Cardiac muscle cell (in vitro differentiated cells and primary cell): ENCODE results near the gene TSPAN11. TPM values are rescaled to one million over a fixed set of nuclear protein-coding genes. Genes with fewer than 3 reads are reported as not detected.

ENCODE experiments used
- DNase-seq, 2 donors: peaks; one replicate each; pipeline versions ENCODE4 v3.0.0 to v3.0.0-alpha.2; 2010 to 2017; ENCODE audit warnings: low read depth in 1 of 2, low spot score in 1 of 2
- H3K27ac ChIP-seq: fragments of 200-600 bp; sonication (generic); 2 replicates; pipeline ENCODE4 v1.5.1; 2016
- H3K27me3 ChIP-seq: fragments of 200-600 bp; sonication (generic); 2 replicates; pipeline ENCODE4 v1.6.0; 2016; ENCODE audit warnings: control low read depth
- H3K36me3 ChIP-seq: fragments of 200-600 bp; sonication (generic); 2 replicates; pipeline ENCODE4 v1.5.1; 2016; ENCODE audit warnings: control low read depth
- H3K4me1 ChIP-seq: fragments of 200-600 bp; sonication (generic); 2 replicates; pipeline ENCODE4 v1.8.1; 2017; ENCODE audit warnings: low read depth, mild to moderate bottlenecking, mixed run types
- H3K4me3 ChIP-seq: fragments of 200-600 bp; sonication (generic); 2 replicates; pipeline ENCODE4 v1.5.1; 2016; ENCODE audit warnings: mild to moderate bottlenecking
- H3K9me3 ChIP-seq: fragments of 200-600 bp; sonication (generic); 2 replicates; pipeline ENCODE4 v1.5.1; 2017; ENCODE audit warnings: low read depth, mild to moderate bottlenecking, control low read depth
- polyA plus RNA-seq: library from polyadenylated mRNA; unstranded; fragments of >200 nt; fragmentation: Nextera tagmentation; extraction: Ambion mirVana; gene quantifications from 2 replicates; pipeline ENCODE4 v1.2.1, GENCODE V29; 2016
- total RNA-seq: library from RNA; depleted of rRNA; stranded (reverse); fragments of >200 nt; gene quantifications from 2 replicates; pipeline ENCODE4 v1.2.3, GENCODE V29; 2016
- TF ChIP-seq, protein P1 (sequence below): IDR thresholded peaks from 2 replicates; pipeline ENCODE4 v1.5.1; 2012; ENCODE audit warnings: low read depth, mild to moderate bottlenecking, low read length

Gene TSPAN11
- total and polyA plus RNA-seq, 2 experiments from 2014 or later, result 11.1 to 26.1 TPM

DNA sequence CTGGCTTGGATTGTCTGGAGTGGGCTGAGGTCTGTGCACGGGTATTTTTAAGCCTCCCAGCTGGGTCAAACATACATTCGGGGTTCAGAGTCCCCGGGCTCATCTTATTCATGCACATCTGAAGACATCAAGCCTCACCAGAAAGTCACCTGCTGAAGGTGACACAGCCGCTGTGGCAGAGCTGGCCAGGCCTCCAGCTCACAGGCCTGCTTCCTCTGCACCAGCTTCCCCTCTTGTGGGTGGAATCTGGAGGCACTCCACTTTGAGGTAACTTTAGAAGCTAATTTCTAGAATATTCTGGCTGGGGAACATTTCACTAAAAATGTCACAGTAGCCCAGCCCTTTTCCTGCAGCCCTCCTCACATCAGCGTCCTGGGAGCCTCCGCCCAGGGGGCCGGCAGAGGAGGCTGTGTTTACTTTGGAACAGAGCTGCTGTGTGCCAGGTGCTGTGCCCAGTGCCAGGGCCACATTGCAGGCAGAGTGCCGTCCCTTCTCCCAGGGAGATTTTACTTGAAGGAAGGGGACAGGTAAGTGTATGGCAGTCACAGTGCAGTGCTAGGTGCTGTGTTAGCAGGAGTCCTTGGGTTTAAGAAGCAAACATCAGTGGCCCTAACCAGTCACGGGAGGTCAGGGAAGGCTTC, 62.2 kb downstream of the TSPAN11 start:
- Histone ChIP-seq H3K4me3 (no peak overlapping the region), H3K27me3 (no peaks in the 10 kb centered on the region), H3K9me3 (no peaks in the 10 kb centered on the region), H3K4me1 (no peaks in the 10 kb centered on the region), H3K27ac (no peak overlapping the region), H3K36me3 (no peaks in the 10 kb centered on the region)
- no peak for DNase-seq
- TF ChIP-seq, protein P1, sequence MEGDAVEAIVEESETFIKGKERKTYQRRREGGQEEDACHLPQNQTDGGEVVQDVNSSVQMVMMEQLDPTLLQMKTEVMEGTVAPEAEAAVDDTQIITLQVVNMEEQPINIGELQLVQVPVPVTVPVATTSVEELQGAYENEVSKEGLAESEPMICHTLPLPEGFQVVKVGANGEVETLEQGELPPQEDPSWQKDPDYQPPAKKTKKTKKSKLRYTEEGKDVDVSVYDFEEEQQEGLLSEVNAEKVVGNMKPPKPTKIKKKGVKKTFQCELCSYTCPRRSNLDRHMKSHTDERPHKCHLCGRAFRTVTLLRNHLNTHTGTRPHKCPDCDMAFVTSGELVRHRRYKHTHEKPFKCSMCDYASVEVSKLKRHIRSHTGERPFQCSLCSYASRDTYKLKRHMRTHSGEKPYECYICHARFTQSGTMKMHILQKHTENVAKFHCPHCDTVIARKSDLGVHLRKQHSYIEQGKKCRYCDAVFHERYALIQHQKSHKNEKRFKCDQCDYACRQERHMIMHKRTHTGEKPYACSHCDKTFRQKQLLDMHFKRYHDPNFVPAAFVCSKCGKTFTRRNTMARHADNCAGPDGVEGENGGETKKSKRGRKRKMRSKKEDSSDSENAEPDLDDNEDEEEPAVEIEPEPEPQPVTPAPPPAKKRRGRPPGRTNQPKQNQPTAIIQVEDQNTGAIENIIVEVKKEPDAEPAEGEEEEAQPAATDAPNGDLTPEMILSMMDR, result no peak

DNA sequence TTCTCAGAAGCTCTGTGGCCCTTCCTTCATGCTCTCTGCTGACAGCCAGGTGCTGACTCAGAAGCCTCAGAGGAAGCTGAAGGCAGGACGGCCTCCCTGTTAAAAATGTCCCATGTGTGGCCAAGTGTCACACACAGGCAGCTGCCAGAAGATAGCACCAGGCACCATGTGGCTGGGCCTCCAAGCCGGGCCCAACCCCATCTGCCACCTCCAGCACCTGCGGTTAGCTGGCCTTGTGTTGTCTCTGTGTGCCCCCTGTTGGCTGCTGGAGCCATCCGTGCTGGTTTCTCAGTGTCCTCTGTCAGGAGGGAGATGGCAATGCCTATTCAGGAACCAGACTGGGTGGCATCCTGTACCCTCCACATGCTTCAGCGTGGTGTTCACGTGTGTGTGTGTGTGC, 63.2 kb downstream of the TSPAN11 start:
- Histone ChIP-seq H3K4me3 (no peak overlapping the region), H3K27ac (no peak overlapping the region), H3K4me1 (no peaks in the 10 kb centered on the region), H3K36me3 (no peaks in the 10 kb centered on the region), H3K27me3 (no peaks in the 10 kb centered on the region), H3K9me3 (no peaks in the 10 kb centered on the region)
- peak in 1 of 2 donors; percentile 51 for DNase-seq
- TF ChIP-seq, protein P1, result peak; percentile 26

DNA sequence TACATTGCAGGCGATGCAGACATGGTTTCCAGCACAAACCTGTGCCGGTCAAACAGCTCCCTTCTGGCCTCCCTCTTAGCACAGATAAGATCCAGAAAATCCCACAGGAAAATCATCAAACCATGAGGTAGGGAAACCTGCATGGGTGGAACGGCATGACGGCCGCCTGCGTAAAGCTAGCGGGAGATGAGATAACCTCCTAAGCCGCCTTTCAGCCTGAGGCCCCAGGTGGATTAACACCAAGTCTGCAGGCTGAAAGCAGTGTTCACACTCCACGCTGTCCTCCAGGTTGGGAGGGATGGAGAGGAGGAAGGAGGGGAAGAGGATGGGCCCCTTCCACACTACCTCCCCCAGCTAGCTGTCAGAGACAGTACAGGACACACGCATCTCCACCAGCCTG, 63.8 kb downstream of the TSPAN11 start:
- Histone ChIP-seq H3K36me3 (no peaks in the 10 kb centered on the region), H3K27me3 (no peaks in the 10 kb centered on the region), H3K4me3 (no peak overlapping the region), H3K9me3 (no peaks in the 10 kb centered on the region), H3K4me1 (no peaks in the 10 kb centered on the region), H3K27ac (no peak overlapping the region)
- no peak for DNase-seq
- TF ChIP-seq, protein P1, result no peak

DNA sequence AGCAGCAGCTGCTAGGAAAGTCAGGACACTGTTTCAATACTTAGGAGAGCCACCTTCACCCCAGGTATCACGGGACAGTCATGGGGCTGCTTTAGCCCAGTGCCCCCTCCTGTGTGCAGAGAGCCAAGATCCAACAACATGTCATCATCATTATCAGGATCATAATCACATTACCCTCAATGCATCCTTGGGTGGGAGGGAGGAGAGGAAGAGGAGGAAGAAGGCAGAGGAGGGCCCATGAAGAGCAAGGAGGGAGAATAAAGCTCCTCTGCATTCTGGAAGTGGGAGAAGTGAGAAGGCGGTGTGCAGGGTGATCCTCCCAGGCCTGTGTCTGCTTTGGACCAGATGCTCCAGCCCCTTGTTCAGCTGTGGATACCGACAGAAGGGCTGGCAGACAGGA, 64.2 kb downstream of the TSPAN11 start:
- no peaks in the 10 kb centered on the region for H3K36me3 ChIP-seq
- TF ChIP-seq, protein P1, result no peak
- no peak overlapping the region for H3K4me3 ChIP-seq
- H3K27ac ChIP-seq, result no peak overlapping the region
- H3K4me1 ChIP-seq, result no peaks in the 10 kb centered on the region
- H3K9me3 ChIP-seq, result no peaks in the 10 kb centered on the region
- no peak for DNase-seq
- no peaks in the 10 kb centered on the region for H3K27me3 ChIP-seq

DNA sequence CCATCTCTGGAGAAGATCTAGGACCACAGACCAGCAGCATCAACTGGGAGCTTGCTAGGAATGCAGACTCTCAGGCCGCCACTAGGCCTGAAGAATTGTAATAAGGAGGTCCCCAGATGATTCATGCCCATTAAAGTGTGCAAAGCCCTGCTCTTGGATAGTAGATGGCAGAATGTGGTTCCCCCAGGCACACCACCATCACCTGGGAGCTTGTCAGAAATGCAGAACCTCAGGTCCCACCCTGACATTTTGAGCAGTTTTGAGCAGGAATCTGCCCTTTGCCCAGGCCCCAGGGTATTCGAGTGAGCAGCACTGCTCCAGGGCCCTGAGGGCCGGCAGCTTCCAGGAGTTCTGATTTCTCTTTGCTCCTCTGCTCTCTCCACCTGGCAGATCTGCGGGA, 64.9 kb downstream of the TSPAN11 start:
- DNase-seq, result no peak
- H3K4me3 ChIP-seq, result no peak overlapping the region
- no peak overlapping the region for H3K27ac ChIP-seq
- TF ChIP-seq, protein P1, result no peak
- H3K4me1 ChIP-seq, result no peaks in the 10 kb centered on the region
- H3K27me3 ChIP-seq, result no peaks in the 10 kb centered on the region
- no peaks in the 10 kb centered on the region for H3K36me3 ChIP-seq
- H3K9me3 ChIP-seq, result no peaks in the 10 kb centered on the region
